ENCODE data around the gene YTHDC1.

YTHDC1 gene

GRCh38 chr4:68366600-68366999, 16.7 kb upstream of the YTHDC1 start:
- Histone ChIP-seq H3K9ac (ENCODE audit: low read length) (no peak overlapping the region), H3K9me2 (replicated peaks; ENCODE audit: insufficient read depth, low read length) (no peaks in the 10 kb centered on the region), H3K4me1 (ENCODE audit: low read length) (no peaks in the 10 kb centered on the region), H2AFZ (ENCODE audit: low read length) (no peak overlapping the region), H3K79me2 (ENCODE audit: low read length) (no peaks in the 10 kb centered on the region), H3K4me3 (ENCODE audit: low read length) (no peak overlapping the region), H3F3A (ENCODE audit: insufficient read depth, low read length) (no peaks in the 10 kb centered on the region), H3K4me2 (ENCODE audit: low read depth, low read length) (no peak overlapping the region), H3K27me3 (replicated peaks; ENCODE audit: insufficient read depth, low read length) (no peaks in the 10 kb centered on the region), H3K27ac (ENCODE audit: low read length) (no peak overlapping the region), H3K36me3 (replicated peaks; ENCODE audit: insufficient read depth, low read length) (no peaks in the 10 kb centered on the region), H4K20me1 (ENCODE audit: insufficient read depth, low read length) (no peaks in the 10 kb centered on the region), H3K9me3 (replicated peaks; ENCODE audit: insufficient read depth, low read length) (no peaks in the 10 kb centered on the region)
- TF ChIP-seq CTCF (IDR thresholded peaks at IDR 0.05; ENCODE audit: low read length) (no peak), EZH2phosphoT487 (IDR thresholded peaks at IDR 0.05; ENCODE audit: low read length) (no peak), EZH2 (optimal IDR thresholded peaks at IDR 0.05; ENCODE audit: low read depth, low read length) (no peak)
- no peak for DNase-seq

- H3K4me1 ChIP-seq (ENCODE audit: low read length) = 0 out of 2 replicates have a peak, but pooled peaks cover under 1% of the 10 kb centered on the region
- H3K36me3 ChIP-seq (replicated peaks; ENCODE audit: insufficient read depth, low read length) = no peaks in the 10 kb centered on the region
- H3K27me3 ChIP-seq (replicated peaks; ENCODE audit: insufficient read depth, low read length) = no peaks in the 10 kb centered on the region
- no peaks in the 10 kb centered on the region for H3K9me3 ChIP-seq (replicated peaks; ENCODE audit: insufficient read depth, low read length)
- DNase-seq = no peak
- no peaks in the 10 kb centered on the region for H3F3A ChIP-seq (ENCODE audit: insufficient read depth, low read length)
- H3K27ac ChIP-seq (ENCODE audit: low read length) = no peak overlapping the region
- H3K9me2 ChIP-seq (replicated peaks; ENCODE audit: insufficient read depth, low read length) = no peaks in the 10 kb centered on the region
- H4K20me1 ChIP-seq (ENCODE audit: insufficient read depth, low read length) = no peaks in the 10 kb centered on the region
- no peak for TF ChIP-seq CTCF (IDR thresholded peaks at IDR 0.05; ENCODE audit: low read length)
- no peak for TF ChIP-seq EZH2phosphoT487 (IDR thresholded peaks at IDR 0.05; ENCODE audit: low read length)
- no peak for TF ChIP-seq EZH2 (optimal IDR thresholded peaks at IDR 0.05; ENCODE audit: low read depth, low read length)
- no peak overlapping the region for H3K9ac ChIP-seq (ENCODE audit: low read length)
- no peaks in the 10 kb centered on the region for H3K79me2 ChIP-seq (ENCODE audit: low read length)
- H2AFZ ChIP-seq (ENCODE audit: low read length) = no peak overlapping the region
- H3K4me2 ChIP-seq (ENCODE audit: low read depth, low read length) = no peak overlapping the region
- H3K4me3 ChIP-seq (ENCODE audit: low read length) = no peak overlapping the region
Observed at GRCh38 chr4:68365068-68365467, 15.2 kb upstream of the YTHDC1 start.

- DNase-seq = no peak
Observed at GRCh38 chr4:68361146-68361589, 11.3 kb upstream of the YTHDC1 start.

More at GRCh38 chr4:68361146-68361589, 11.3 kb upstream of the YTHDC1 start:
- Histone ChIP-seq H3K79me2 (ENCODE audit: low read length) (no peaks in the 10 kb centered on the region), H3K9me2 (replicated peaks; ENCODE audit: insufficient read depth, low read length) (no peaks in the 10 kb centered on the region), H3K9ac (ENCODE audit: low read length) (no peak overlapping the region), H3K9me3 (replicated peaks; ENCODE audit: insufficient read depth, low read length) (no peaks in the 10 kb centered on the region), H2AFZ (ENCODE audit: low read length) (no peak overlapping the region), H3K27ac (ENCODE audit: low read length) (no peak overlapping the region), H3K36me3 (replicated peaks; ENCODE audit: insufficient read depth, low read length) (no peaks in the 10 kb centered on the region), H3K4me1 (ENCODE audit: low read length) (peaks cover 14% of the 10 kb centered on the region), H3K4me2 (ENCODE audit: low read depth, low read length) (no peak overlapping the region), H3K4me3 (ENCODE audit: low read length) (no peak overlapping the region), H3F3A (ENCODE audit: insufficient read depth, low read length) (no peaks in the 10 kb centered on the region; the same call in 1 of the 2 replicates), H3K27me3 (replicated peaks; ENCODE audit: insufficient read depth, low read length) (no peaks in the 10 kb centered on the region), H4K20me1 (ENCODE audit: insufficient read depth, low read length) (no peaks in the 10 kb centered on the region)
- TF ChIP-seq EZH2phosphoT487 (IDR thresholded peaks at IDR 0.05; ENCODE audit: low read length) (no peak), EZH2 (optimal IDR thresholded peaks at IDR 0.05; ENCODE audit: low read depth, low read length) (no peak), CTCF (IDR thresholded peaks at IDR 0.05; ENCODE audit: low read length) (no peak)

Data from MM.1S (cell line).